HEK293 (cell line): ENCODE data around the gene CYTL1.
A peak's percentile ranks its signal among the peaks of the same experiment; 100 is the strongest.

Source experiments
- BCL11A ChIP-seq: fragments of 450-650 bp; formaldehyde crosslinking; IDR thresholded peaks from 2 replicates; pipeline ENCODE4 v1.5.1; 2016; ENCODE audit warnings: low read depth, missing biosample characterization, missing genetic modification characterization
- BCL11B ChIP-seq: fragments of 450-650 bp; formaldehyde crosslinking; IDR thresholded peaks from 2 replicates; pipeline ENCODE4 v1.5.1; 2016; ENCODE audit warnings: low read depth, missing biosample characterization, missing genetic modification characterization
- GFI1B ChIP-seq: fragments of 450-650 bp; formaldehyde crosslinking; IDR thresholded peaks from 2 replicates; pipeline ENCODE4 v1.5.1; 2016; ENCODE audit warnings: missing biosample characterization, missing genetic modification characterization
- KLF17 ChIP-seq: fragments of 450-650 bp; formaldehyde crosslinking; IDR thresholded peaks from 2 replicates; pipeline ENCODE4 v1.5.1; 2016; ENCODE audit warnings: missing biosample characterization, missing genetic modification characterization
- KLF8 ChIP-seq: fragments of 450-650 bp; formaldehyde crosslinking; IDR thresholded peaks from 2 replicates; pipeline ENCODE4 v1.5.1; 2016; ENCODE audit warnings: missing biosample characterization, missing genetic modification characterization
- OVOL3 ChIP-seq: fragments of 450-650 bp; formaldehyde crosslinking; IDR thresholded peaks from 2 replicates; pipeline ENCODE4 v1.5.1; 2016; ENCODE audit warnings: missing biosample characterization, missing genetic modification characterization
- PRDM4 ChIP-seq: fragments of 450-650 bp; formaldehyde crosslinking; IDR thresholded peaks from 2 replicates; pipeline ENCODE4 v1.5.1; 2017; ENCODE audit warnings: missing biosample characterization, missing genetic modification characterization
- SCRT1 ChIP-seq: fragments of 450-650 bp; formaldehyde crosslinking; IDR thresholded peaks from 2 replicates; pipeline ENCODE4 v1.5.1; 2016; ENCODE audit warnings: missing biosample characterization, missing genetic modification characterization, borderline replicate concordance
- SP7 ChIP-seq: fragments of 450-650 bp; formaldehyde crosslinking; IDR thresholded peaks from 2 replicates; pipeline ENCODE4 v1.5.1; 2016; ENCODE audit warnings: missing biosample characterization, missing genetic modification characterization
- ZBTB21 ChIP-seq: fragments of 450-650 bp; formaldehyde crosslinking; IDR thresholded peaks from 2 replicates; pipeline ENCODE4 v1.5.1; 2017; ENCODE audit warnings: missing biosample characterization, missing genetic modification characterization
- ZBTB44 ChIP-seq: fragments of 450-650 bp; IDR thresholded peaks from 2 replicates; pipeline ENCODE4 v1.5.1; 2018; ENCODE audit warnings: missing biosample characterization, mild to moderate bottlenecking, missing genetic modification characterization
- ZEB2 ChIP-seq: fragments of 450-650 bp; formaldehyde crosslinking; IDR thresholded peaks from 2 replicates; pipeline ENCODE4 v1.5.1; 2016; ENCODE audit warnings: missing biosample characterization, missing genetic modification characterization
- ZNF148 ChIP-seq: fragments of 450-650 bp; formaldehyde crosslinking; IDR thresholded peaks from 2 replicates; pipeline ENCODE4 v1.5.0; 2017; ENCODE audit warnings: missing biosample characterization, missing genetic modification characterization, borderline replicate concordance
- ZNF26 ChIP-seq: fragments of 450-650 bp; formaldehyde crosslinking; IDR thresholded peaks from 2 replicates; pipeline ENCODE4 v1.5.1; 2016; ENCODE audit warnings: missing biosample characterization, missing genetic modification characterization
- ZNF398 ChIP-seq: fragments of 450-650 bp; formaldehyde crosslinking; IDR thresholded peaks from 2 replicates; pipeline ENCODE4 v1.5.1; 2017; ENCODE audit warnings: missing biosample characterization, missing genetic modification characterization
- ZNF449 ChIP-seq: fragments of 450-650 bp; formaldehyde crosslinking; IDR thresholded peaks from 2 replicates; pipeline ENCODE4 v1.5.1; 2017; ENCODE audit warnings: missing biosample characterization, mild to moderate bottlenecking, missing genetic modification characterization, moderate library complexity
- ZNF510 ChIP-seq: fragments of 450-650 bp; formaldehyde crosslinking; IDR thresholded peaks from 2 replicates; pipeline ENCODE4 v1.5.1; 2018; ENCODE audit warnings: mild to moderate bottlenecking, missing genetic modification characterization, missing biosample characterization; ENCODE audit not compliant: insufficient replicate concordance
- ZNF571 ChIP-seq: fragments of 450-650 bp; formaldehyde crosslinking; IDR thresholded peaks from 2 replicates; pipeline ENCODE4 v1.5.0; 2017; ENCODE audit warnings: missing biosample characterization, missing genetic modification characterization
- ZNF843 ChIP-seq: fragments of 450-650 bp; formaldehyde crosslinking; IDR thresholded peaks from 2 replicates; pipeline ENCODE4 v1.5.1; 2016; ENCODE audit warnings: missing biosample characterization, missing genetic modification characterization
- ZSCAN4 ChIP-seq: fragments of 450-650 bp; formaldehyde crosslinking; IDR thresholded peaks from 2 replicates; pipeline ENCODE4 v1.5.1; 2017; ENCODE audit warnings: missing biosample characterization, missing genetic modification characterization

Gene CYTL1

GRCh38 chr4:5041699-5042098, 22.4 kb upstream of the CYTL1 start (continued):
- no peak for TF ChIP-seq ZNF148 (tag by site-specific recombination)
- no peak for TF ChIP-seq ZNF571 (tag by site-specific recombination)
- no peak for TF ChIP-seq KLF17 (tag by site-specific recombination)
- TF ChIP-seq GFI1B (tag by site-specific recombination) = no peak
- 0 out of 2 replicates have a peak, but pooled peaks have one; percentile 47 for TF ChIP-seq BCL11A (tag by site-specific recombination)
- no peak for TF ChIP-seq KLF8
- TF ChIP-seq ZNF510 (tag by site-specific recombination) = no peak
- 0 out of 2 replicates have a peak, but pooled peaks have one; percentile 36 for TF ChIP-seq ZEB2 (tag by site-specific recombination)
- TF ChIP-seq ZNF449 (tag by site-specific recombination) = no peak
- peak; percentile 72 for TF ChIP-seq SP7 (tag by site-specific recombination)
- TF ChIP-seq ZBTB44 (tag by site-specific recombination) = peak; percentile 49; the same call in 1 of the 2 replicates
- TF ChIP-seq BCL11B (tag by site-specific recombination) = no peak
- TF ChIP-seq ZNF398 (tag by site-specific recombination) = no peak
- no peak for TF ChIP-seq ZBTB21 (tag by site-specific recombination)
- TF ChIP-seq ZNF843 (tag by site-specific recombination) = peak; percentile 65
- no peak for TF ChIP-seq ZNF26 (tag by site-specific recombination)
- no peak for TF ChIP-seq ZSCAN4 (tag by site-specific recombination)
- no peak for TF ChIP-seq SCRT1 (tag by site-specific recombination)
- TF ChIP-seq PRDM4 (tag by site-specific recombination) = no peak
- 0 out of 2 replicates have a peak, but pooled peaks have one; percentile 44 for TF ChIP-seq OVOL3 (tag by site-specific recombination)
